Smooth muscle cell of trachea (primary cell): Measurements from ENCODE around the gene SPSB4. TPM values are rescaled to one million over a fixed set of nuclear protein-coding genes. Genes with fewer than 3 reads are reported as not detected.

ENCODE experiments used
- total RNA-seq: library from RNA; depleted of rRNA; stranded (reverse); fragments of >200 nt; gene quantifications from 2 replicates; pipeline ENCODE4 v1.2.1, GENCODE V29; 2014

The SPSB4 gene
- total RNA-seq, result not detected in 2 replicates

GRCh38 chr3:141050576-141051442 is at the start of gene SPSB4:
Gene SPSB4, plus strand, starts transcription at chr3:141051347. Its CDS starts 14,758 bp downstream, at chr3:141066105.

Other genes starting within 250 kb of the SPSB4 start
- 66.5 and 71.3 TPM in 2 replicates for gene SLC25A36, start 109.5 kb upstream of the SPSB4 start, total RNA-seq
- gene PXYLP1, start 180.5 kb downstream of the SPSB4 start, total RNA-seq, result 6.7 and 9.1 TPM in 2 replicates